ENCODE results near the gene EHD2.
"Not testable (repeated sequence)": the region's sequence is repeated elsewhere in the genome, so short reads cannot be mapped to it uniquely, and the experiment has no call there.

The EHD2 gene

GRCh38 chr19:47758443-47758804 lies 45.2 kb downstream of the EHD2 start:
- no peak for TF ChIP-seq ZNF274 (IDR thresholded peaks at IDR 0.05; ENCODE audit: low read depth, low read length)
- H3K4me3 ChIP-seq (ENCODE audit: low read length): no peak overlapping the region

GRCh38 chr19:47760632-47760999 lies 47.4 kb downstream of the EHD2 start:
- no peak overlapping the region for H3K4me3 ChIP-seq (ENCODE audit: low read length)
- no peak for TF ChIP-seq ZNF274 (IDR thresholded peaks at IDR 0.05; ENCODE audit: low read depth, low read length)

GRCh38 chr19:47761566-47761965 lies 48.3 kb downstream of the EHD2 start:
- no peak for TF ChIP-seq ZNF274 (IDR thresholded peaks at IDR 0.05; ENCODE audit: low read depth, low read length)
- H3K4me3 ChIP-seq (ENCODE audit: low read length): no peak overlapping the region

GRCh38 chr19:47762151-47762550 lies 48.9 kb downstream of the EHD2 start:
- no peak for TF ChIP-seq ZNF274 (IDR thresholded peaks at IDR 0.05; ENCODE audit: low read depth, low read length)
- H3K4me3 ChIP-seq (ENCODE audit: low read length): no peak overlapping the region

GRCh38 chr19:47762615-47763308 lies 49.5 kb downstream of the EHD2 start:
- TF ChIP-seq ZNF274 (IDR thresholded peaks at IDR 0.05; ENCODE audit: low read depth, low read length): no peak
- H3K4me3 ChIP-seq (ENCODE audit: low read length): no peak overlapping the region

GRCh38 chr19:47764705-47765104 lies 51.5 kb downstream of the EHD2 start:
- H3K4me3 ChIP-seq (ENCODE audit: low read length): not testable (repeated sequence)

- H3K4me3 ChIP-seq (ENCODE audit: low read length): no peak overlapping the region
Observed at GRCh38 chr19:47765523-47766358, 52.5 kb downstream of the EHD2 start.

DNA sequence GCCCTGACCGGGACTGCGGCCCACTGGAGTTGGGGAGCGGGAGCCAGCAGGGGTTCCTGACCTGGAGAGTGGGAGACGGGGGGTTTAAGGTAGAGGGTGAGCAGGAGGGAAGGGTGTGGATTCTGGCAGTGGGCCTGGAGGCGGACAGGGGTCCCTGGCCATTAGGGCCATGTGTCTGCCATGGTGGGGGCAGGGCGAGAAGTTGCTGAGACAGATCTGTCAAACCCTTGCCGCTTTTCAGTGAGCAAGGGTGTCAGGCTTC lies 53.1 kb downstream of the EHD2 start:
- no peak overlapping the region for H3K4me3 ChIP-seq (ENCODE audit: low read length)
- no peak for TF ChIP-seq ZNF274 (IDR thresholded peaks at IDR 0.05; ENCODE audit: low read depth, low read length)

More at GRCh38 chr19:47765523-47766358, 52.5 kb downstream of the EHD2 start:
- no peak for TF ChIP-seq ZNF274 (IDR thresholded peaks at IDR 0.05; ENCODE audit: low read depth, low read length)

GRCh38 chr19:47766670-47767069 lies 53.4 kb downstream of the EHD2 start:
- no peak for TF ChIP-seq ZNF274 (IDR thresholded peaks at IDR 0.05; ENCODE audit: low read depth, low read length)
- no peak overlapping the region for H3K4me3 ChIP-seq (ENCODE audit: low read length)

DNA sequence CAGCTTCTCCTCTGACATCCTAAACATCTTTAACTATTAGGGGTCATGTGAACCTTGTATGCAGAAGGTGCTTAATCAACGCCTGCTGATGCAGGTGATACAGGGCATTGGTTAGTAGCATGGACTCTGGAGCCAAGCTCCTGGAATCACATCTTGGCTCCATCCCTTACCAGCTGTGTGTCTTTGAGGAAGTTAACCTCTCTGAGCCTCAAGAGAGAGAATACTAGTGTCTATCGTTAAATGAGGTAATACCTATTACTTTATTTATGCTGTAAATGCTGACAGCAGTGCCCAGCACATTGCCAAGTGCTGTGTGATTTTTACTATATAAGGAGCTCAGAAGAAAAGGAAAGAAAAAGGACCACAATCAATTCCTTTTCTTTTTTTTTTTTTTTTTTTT lies 54.1 kb downstream of the EHD2 start:
- TF ChIP-seq ZNF274 (IDR thresholded peaks at IDR 0.05; ENCODE audit: low read depth, low read length): no peak
- H3K4me3 ChIP-seq (ENCODE audit: low read length): no peak overlapping the region

DNA sequence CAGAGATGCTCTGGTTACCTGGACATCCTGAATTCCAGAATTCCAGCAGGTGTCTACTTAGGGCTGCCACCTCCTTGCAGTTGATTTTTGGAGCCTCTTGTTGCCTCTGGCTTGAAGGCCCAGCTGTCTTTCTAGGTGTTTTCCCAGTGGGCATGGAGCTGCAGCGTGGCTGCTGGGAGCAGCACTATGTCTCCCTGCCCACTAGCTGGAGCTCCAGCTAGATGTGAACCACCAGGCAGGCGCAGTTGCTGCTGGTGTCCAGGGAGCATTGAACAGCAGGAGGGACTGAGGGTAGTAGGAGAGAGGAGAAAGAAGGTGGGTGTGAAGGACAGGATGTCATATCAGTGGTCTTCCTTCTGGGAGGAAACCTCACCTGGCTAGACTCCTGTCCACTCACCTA lies 55.4 kb downstream of the EHD2 start:
- H3K4me3 ChIP-seq (ENCODE audit: low read length): no peak overlapping the region
- TF ChIP-seq ZNF274 (IDR thresholded peaks at IDR 0.05; ENCODE audit: low read depth, low read length): no peak

- TF ChIP-seq ZNF274 (IDR thresholded peaks at IDR 0.05; ENCODE audit: low read depth, low read length): no peak
Observed at GRCh38 chr19:47769534-47769933, 56.3 kb downstream of the EHD2 start.

GRCh38 chr19:47771291-47771690 lies 58.1 kb downstream of the EHD2 start:
- H3K4me3 ChIP-seq (ENCODE audit: low read length): not testable (repeated sequence)

More at GRCh38 chr19:47769534-47769933, 56.3 kb downstream of the EHD2 start:
- no peak overlapping the region for H3K4me3 ChIP-seq (ENCODE audit: low read length)

DNA sequence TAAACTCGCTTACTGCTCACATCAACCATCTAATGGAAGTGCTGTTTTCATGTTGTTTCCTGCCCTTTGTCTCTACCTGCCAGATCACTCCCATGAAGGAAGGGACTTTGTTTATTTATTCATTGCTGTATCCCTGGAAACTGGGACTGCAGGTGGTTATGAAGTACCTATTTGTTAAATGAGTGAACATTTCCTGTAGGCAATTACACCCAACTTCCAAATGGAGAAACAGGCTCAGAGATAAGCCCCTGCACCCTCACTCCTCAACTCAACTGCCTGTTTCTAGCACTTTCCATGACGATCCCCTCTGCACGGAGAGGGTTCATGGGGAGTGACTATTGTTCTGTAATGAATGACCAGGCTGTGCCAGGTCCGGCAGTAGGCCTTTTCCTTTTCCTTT lies 63.3 kb downstream of the EHD2 start:
- no peak overlapping the region for H3K4me3 ChIP-seq (ENCODE audit: low read length)
- TF ChIP-seq ZNF274 (IDR thresholded peaks at IDR 0.05; ENCODE audit: low read depth, low read length): no peak

DNA sequence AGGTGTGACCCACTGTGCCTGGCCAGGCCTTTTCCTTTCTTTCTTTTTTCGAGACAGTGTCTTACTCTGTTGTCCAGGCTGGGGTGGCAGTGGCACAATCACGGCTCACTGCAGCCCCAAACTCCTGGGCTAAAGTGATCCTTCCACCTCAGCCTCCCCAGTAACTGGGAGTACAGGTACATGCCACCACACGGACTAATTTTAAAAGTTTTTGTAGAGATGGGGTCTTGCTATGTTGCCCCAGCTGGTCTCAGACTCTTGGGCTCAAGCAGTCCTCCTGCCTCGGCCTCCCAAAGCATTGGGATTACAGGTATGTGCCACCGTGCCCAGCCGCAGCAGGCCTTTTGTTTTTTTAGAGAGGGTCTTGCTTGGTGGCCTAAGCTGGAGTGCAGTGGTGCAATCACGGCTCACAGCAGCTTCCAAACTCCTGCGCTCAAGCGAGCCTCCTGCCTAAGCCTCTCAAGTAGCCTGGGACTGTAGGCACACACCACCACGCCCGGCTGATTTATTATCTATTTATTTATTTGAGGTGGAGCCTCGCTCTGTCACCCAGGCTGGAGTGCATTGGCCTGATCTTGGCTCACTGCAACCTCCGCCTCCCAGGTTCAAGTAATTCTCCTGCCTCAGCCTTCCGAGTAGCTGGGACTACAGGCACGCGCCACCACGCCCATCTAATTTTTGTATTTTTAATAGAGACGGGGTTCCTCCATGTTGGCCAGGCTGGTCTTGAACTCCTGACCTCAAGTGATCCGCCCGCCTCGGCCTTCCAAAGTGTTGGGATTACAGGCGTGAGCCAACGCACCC lies 64.2 kb downstream of the EHD2 start:
- peak overlapping the region; percentile 86; the same call in 1 of the 2 replicates for H3K4me3 ChIP-seq (ENCODE audit: low read length)
